MM.1S (cell line): ENCODE data around the gene CDH4.

Experiments used
- EZH2 ChIP-seq: fragments of 300-600 bp; sonication (generic); optimal IDR thresholded peaks from 2 replicates; pipeline ENCODE3; 2017; ENCODE audit warnings: low read depth, mild to moderate bottlenecking, antibody characterized with exemption, low read length, mixed read lengths
- EZH2phosphoT487 ChIP-seq: fragments of 300-600 bp; sonication (generic); IDR thresholded peaks from 2 replicates; pipeline ENCODE4 v1.6.1; 2018; ENCODE audit warnings: antibody characterized with exemption, low read length
- TF ChIP-seq, protein P1 (sequence below): fragments of 300-600 bp; sonication (generic); IDR thresholded peaks from 2 replicates; pipeline ENCODE4 v1.5.1; 2016; ENCODE audit warnings: antibody characterized with exemption, low read length, mixed read lengths

DNA sequence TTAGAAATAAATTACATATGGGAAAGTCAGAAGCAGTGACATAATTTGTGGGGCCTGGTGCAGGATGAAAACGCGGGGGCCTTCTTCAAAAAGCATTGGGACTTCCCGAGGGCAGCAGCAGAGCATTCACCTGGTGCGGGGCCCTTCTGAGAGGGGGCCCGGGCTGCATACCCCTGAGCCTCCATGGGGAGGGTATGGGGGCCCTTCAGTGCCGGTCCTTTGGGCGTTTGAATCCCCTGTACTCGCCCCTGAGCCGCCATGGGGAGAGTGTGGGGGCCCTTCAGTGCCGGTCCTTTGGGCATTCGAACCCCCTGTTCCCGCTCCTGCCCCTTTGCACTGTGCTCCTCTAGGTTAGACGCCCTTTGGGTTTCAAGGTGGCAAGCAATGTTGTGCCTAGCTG is 283.5 kb downstream of the CDH4 start:
- TF ChIP-seq, protein P1, sequence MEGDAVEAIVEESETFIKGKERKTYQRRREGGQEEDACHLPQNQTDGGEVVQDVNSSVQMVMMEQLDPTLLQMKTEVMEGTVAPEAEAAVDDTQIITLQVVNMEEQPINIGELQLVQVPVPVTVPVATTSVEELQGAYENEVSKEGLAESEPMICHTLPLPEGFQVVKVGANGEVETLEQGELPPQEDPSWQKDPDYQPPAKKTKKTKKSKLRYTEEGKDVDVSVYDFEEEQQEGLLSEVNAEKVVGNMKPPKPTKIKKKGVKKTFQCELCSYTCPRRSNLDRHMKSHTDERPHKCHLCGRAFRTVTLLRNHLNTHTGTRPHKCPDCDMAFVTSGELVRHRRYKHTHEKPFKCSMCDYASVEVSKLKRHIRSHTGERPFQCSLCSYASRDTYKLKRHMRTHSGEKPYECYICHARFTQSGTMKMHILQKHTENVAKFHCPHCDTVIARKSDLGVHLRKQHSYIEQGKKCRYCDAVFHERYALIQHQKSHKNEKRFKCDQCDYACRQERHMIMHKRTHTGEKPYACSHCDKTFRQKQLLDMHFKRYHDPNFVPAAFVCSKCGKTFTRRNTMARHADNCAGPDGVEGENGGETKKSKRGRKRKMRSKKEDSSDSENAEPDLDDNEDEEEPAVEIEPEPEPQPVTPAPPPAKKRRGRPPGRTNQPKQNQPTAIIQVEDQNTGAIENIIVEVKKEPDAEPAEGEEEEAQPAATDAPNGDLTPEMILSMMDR = no peak
- TF ChIP-seq EZH2 = no peak
- TF ChIP-seq EZH2phosphoT487 = no peak
